KG1 (cell line): ENCODE data around the gene HLA-DMA.
A peak's percentile ranks its signal among the peaks of the same experiment; 100 is the strongest.

ENCODE experiments used
- DNase-seq: peaks from one replicate; lab custom pipeline; 2025; lab: John Stamatoyannopoulos, UW

HLA-DMA gene

DNA sequence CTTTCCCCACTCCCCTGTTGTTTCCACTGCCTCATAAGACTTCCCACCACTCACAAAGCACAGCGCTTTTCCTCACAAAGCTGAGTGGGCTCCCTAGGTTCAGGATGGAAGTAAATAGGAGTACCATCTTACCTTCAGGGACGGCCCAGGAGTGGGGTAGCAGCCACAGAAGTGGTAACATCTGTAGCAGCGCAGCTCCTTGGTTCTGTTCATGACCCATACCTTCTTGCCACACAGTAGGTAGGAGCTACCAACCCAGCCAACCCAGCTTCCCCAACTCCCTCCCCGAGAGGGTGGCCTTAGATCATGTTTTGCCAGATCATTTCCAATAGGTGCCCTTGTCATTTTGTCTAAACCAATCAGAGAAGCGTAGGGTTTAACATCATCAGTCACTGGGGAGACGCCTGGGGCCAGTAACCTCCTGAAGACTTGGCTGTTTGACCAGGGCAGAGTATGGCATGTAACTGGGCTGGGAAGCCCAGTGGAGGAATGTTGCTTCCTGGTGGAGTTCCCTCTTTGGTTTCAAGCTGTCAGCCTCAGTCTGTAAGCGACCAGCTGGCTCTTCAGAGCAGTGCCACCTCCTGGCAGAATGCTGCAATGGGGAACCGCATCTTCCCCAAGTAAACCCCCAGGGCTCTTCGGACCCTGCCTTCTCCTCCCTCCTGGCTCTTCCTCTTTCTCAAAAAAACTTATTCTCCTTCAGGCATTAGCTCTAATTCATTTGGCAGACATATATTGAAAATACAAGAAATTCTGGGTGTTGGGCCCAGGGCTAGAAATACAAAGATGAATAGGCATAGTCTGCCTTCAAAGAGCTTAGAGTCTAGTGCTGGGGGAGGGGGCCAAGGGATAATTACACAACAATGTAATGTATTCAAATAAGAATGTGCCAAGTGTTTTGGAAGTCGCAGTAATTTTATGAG is at the start of gene HLA-DMA:
TSS of gene HLA-DMA (minus strand) at position 281 of the 923 bp plus-strand sequence. CDS start at position 220, 61 bp downstream.
- peak; percentile 90 for DNase-seq

DNA sequence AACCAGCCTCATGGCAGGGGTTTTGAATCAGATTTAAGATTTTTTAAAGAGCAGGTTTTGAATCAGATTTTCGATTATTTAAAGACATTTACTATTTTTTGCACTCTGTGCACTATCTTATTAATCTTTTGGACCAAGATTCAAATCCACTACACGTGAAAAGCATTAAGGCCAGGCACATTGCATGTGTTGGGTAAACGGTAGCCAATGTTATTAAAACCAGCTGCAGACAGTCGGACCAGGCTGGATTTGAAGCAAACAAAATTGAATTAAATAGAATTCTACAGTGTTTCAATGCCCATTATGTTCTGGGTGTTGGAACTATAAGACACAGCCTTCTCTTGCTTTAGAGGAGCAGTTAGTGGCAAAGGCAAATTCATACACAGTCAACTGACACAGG is 48.8 kb upstream of the HLA-DMA start:
- DNase-seq = no peak

DNA sequence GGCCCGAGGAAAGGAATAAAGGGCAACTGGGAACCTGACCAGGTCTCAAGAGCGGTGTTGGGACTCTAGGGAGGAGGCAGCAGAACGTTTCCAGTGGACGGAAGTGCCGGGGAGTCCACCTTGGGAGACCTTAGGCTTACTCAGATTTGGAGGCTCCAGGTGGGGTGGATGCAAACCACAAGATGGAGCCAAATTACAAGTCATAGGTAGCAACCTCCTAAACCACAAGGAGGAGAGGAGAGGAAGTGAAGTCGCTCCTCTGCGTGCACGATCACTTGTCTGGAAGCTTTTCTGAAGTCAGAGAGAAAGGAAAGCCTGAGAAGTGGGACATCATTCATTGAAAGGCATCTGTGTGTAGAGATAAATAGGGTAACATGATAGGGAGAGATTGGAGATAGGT is 47.2 kb upstream of the HLA-DMA start:
- DNase-seq = no peak

DNA sequence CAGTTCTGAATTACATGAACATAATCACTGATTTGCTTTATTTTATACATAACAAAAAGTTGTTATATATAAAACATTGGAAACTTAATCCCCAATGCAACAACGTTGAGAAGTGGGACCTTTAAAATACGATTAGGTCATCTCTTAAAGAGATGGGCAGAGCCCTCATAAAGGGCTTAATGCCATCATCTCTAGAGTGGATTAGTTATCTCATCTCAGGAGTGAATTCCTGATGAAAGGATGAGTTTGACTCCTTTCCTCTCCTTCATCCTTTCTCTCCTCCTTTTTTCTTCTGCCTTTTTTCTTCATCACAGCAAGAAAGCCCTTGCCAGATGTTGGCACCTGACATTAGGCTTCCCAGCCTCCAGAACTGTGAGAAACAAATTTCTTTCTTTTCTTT is 42.6 kb upstream of the HLA-DMA start:
- no peak for DNase-seq

DNA sequence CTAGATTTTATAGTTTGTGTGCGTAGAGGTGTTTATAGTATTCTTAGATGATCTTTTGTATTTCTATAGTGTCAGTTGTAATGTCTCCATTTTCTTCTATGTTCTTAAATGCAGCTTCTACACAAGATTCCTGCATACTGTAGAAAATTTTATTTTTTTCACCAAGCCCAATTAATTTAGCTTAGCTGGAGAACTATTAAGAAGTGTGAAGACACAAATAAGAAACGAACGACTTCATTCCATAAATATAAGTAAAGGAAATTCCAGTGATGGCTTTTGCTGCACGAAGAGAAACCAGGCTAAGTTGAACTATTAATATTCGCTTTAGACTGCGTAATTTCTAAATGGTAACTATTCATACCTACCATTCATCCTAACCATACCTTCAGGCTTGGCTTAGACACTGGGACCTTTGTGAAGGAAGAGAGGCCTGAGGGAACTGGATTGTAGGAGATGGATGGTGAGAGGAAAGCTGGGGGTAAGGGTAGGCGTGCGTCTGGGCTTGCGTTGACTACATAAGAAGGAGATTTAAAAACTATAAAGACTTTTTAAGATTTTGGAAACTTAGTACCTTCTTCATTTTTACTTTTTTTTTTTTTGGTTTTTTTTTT is 40.6 kb upstream of the HLA-DMA start:
- no peak for DNase-seq

- DNase-seq = no peak
These were observed 39.1 kb upstream of the HLA-DMA start for GRCh38 chr6:32991972-32992371.

- DNase-seq = no peak
These were observed 36.5 kb upstream of the HLA-DMA start for GRCh38 chr6:32989368-32989767.

DNA sequence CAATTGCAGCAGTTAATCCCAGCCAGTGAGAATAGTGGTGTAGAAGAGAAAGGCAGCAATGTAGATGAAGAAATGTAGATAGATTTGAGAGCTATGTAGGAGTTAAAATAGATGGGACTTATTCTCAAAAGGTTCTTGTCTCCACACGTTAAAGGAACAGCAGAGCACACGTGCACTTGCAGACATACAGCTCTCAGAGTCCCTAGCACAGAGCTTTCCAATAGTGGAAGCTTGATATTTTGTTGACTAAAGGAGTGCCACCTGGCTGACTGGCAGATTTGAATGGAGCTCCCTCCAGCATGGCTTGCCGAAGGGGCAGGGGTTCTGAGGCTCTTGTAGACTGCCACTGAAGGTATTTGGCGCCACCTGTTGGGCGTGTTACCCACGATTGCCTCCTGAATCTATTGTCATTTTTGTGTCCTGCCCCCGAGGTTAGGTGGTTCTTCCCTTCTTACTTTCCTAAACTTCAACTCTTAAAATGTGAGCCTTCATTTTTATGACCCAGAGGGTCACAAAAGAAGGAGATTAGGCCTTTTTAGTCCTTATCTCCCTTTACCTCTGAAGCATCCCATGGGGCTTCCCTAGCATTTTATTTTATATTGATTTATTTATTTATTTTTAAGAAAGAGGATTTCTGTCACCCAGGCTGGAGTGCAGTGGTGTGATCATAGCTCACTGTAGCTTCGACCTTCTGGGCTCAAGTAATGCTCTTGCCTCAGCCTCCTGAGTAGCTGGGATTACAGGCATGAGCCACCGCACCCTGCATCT is 31.9 kb upstream of the HLA-DMA start:
- DNase-seq = peak; percentile 91

DNA sequence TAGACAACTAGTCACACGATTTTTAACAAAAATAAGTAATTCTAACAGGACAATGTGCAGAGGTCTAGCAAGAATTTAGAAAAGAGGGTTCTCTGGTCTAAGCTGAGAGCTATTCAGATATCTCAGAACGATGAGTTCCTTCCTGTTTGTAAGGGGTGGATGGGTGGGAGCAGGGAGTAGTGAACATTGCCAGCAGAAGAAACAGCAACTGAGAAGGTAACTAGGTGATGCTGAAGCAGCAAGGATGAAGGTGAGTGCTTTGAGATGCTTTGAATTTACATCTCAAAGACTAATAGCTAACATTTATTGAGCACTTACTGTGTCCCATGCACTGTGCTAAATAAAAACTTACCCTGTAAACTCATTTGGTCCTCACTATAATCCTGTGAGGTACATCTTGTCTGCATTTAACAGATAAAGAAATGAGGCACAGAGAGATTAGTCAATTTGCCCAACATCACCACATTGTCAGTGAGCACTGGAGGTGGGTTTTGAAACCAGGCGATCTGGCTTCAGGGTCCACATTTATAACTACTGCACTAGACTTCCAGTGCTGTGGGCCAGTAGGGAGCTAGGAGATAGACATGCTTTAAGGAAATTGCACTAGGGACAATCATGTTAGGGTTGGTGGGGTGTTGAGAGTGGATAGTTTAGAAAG is 31.2 kb upstream of the HLA-DMA start:
- DNase-seq = no peak

GRCh38 chr6:32983493-32983848 is 30.6 kb upstream of the HLA-DMA start:
- DNase-seq = no peak

- no peak for DNase-seq
These were observed 30.0 kb upstream of the HLA-DMA start for GRCh38 chr6:32982702-32983492.

DNA sequence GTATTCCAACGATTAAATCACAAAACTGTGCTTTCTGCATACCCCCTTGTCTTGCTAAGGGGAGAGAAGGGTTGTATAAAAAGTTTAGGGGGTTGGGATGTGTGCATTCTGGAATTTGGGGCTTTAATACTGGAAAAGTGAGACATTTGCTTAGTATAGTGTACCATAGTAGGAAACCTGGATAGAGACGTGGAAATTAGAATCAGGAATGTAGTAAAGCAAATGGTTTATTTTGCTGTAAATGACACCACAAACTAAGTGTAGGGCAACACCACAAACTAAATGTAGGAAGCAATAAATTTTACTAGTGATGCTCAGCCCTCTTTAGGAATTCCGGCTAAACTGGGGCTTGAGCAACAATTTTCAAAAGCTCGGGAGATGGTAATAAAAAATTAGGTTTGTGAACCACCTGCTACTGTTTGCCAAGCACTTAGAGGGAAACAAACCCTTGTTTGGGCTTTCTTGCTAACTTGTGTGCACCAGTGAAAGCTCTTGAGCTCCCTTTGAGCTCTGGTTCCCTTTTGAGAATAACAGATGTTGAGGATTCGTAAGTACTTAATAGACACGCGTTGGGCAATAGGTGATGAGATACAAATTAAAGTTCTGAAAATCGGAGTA is 29.3 kb upstream of the HLA-DMA start:
- DNase-seq = no peak

- DNase-seq = no peak
These were observed 27.7 kb upstream of the HLA-DMA start for GRCh38 chr6:32980488-32981038.

- no peak for DNase-seq
These were observed 27.0 kb upstream of the HLA-DMA start for GRCh38 chr6:32979720-32980487.

- DNase-seq = no peak
These were observed 25.0 kb upstream of the HLA-DMA start for GRCh38 chr6:32977953-32978324.

DNA sequence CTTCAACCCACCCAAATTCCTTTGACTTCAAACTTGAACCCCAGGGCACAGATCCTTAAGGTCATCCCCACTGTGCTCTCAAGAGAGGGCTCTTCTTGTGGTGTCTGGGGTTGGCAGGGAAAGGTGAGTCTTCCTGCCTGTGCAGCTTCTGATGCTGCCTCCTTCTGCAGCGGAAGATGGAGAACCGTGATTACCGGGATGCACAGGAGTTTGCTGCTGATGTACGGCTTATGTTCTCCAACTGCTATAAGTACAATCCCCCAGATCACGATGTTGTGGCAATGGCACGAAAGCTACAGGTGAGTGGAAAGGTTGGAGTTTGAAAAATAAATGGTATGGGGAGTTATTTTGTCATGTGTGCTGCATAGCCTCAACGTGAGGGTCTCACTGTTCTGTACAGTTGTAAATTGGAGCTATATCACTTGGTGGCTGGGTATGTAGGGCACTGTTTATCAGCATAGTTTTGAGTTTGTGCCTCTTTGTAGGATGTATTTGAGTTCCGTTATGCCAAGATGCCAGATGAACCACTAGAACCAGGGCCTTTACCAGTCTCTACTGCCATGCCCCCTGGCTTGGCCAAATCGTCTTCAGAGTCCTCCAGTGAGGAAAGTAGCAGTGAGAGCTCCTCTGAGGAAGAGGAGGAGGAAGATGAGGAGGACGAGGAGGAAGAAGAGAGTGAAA is 24.5 kb upstream of the HLA-DMA start:
- DNase-seq = no peak

DNA sequence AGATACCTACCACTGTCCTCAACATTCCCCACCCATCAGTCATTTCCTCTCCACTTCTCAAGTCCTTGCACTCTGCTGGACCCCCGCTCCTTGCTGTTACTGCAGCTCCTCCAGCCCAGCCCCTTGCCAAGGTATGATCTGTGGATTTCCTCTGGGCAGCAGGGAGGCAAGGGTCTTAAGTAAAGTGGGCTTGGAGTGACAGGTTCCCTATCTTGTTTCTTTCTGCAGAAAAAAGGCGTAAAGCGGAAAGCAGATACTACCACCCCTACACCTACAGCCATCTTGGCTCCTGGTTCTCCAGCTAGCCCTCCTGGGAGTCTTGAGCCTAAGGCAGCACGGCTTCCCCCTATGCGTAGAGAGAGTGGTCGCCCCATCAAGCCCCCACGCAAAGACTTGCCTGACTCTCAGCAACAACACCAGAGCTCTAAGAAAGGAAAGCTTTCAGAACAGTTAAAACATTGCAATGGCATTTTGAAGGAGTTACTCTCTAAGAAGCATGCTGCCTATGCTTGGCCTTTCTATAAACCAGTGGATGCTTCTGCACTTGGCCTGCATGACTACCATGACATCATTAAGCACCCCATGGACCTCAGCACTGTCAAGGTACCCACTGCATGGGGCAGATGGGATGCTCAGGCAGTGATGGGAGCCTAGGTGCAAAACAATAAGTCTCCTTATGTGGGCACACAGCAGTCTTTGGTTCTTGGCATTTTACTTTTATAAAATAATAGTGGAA is 23.6 kb upstream of the HLA-DMA start:
- DNase-seq = no peak

DNA sequence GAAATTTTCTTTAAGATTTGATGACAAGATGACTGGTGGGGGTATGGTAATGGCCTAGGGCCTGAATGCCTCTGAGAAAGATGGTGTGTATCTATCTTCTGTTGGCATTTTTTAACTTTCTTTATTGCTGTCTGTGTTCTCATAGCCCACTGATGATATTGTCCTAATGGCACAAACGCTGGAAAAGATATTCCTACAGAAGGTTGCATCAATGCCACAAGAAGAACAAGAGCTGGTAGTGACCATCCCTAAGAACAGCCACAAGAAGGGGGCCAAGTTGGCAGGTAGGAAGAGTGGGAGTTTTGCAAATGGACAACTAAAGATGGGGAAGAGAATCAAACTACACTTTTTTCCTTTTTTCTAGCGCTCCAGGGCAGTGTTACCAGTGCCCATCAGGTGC is 23.0 kb upstream of the HLA-DMA start:
- DNase-seq = no peak
